ENCODE results near the gene NHLH2. TPM values are rescaled to one million over a fixed set of nuclear protein-coding genes. Genes with fewer than 3 reads are reported as not detected.
A peak's percentile ranks its signal among the peaks of the same experiment; 100 is the strongest.

NHLH2 gene
- polyA plus RNA-seq = not detected
- long read RNA-seq, donor 1 = 0 reads
- long read RNA-seq, donor 2 = 0 reads
- long read RNA-seq, donor 3 = 0 reads
- long read RNA-seq, donor 4 = 0 reads
- long read RNA-seq, donor 5 = 0 reads
- long read RNA-seq, donor 6 = 0 reads
- long read RNA-seq, donor 7 = 0 reads
- long read RNA-seq, donor 8 = 0 reads
- long read RNA-seq, donor 9 = 0 reads
- long read RNA-seq, donor 10 = 0 reads

DNA sequence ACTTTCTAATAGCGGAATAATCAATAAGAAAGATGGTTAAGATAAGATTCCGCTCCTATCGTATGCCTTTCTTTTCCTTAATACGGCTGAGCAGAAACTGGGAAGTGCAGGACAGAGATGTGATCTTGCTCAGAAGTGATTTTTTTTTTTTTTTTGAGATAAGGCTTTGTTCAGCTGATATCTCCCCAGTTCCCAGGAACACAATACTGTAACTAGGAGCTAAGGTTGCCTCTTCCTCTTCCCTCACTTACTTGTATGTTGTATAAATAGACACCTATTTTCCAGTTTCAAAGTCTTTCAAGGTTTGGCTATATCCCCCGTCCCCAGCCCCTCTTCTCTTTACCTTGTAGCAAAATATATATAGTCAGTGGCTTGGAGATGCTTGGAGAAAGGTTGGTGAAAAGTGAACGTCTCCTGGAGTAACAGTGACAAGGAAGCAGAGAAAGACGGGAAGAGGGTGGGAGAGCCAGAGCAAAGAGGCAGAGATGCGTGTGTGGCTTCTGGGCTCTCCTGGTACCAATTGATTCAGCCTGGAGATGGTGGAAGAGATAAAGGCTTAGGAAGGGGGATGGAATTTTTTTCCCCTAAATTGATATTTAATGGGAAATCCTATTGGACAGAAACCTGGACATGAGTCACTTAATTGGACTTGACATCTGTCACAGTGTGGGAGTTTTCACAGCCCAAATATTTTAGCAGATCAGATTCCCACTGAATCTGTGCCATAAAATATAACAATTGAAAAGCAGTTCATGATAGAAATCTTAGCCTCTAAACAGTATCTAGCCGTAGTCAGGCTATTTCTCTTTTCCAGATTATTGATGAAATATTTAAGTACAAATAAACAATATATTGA, at the start of gene NHLH2:
Gene NHLH2 (minus strand): TSS at position 522 of the 856 bp plus-strand sequence. CDS start 2,754 bp downstream, outside the sequence.
- 17 to 27% (median 21%) methylated on average over 9 of the region's 9 CpGs for WGBS, 3 donors
- no peak for FAIRE-seq
- Histone ChIP-seq H3K9me3 (ENCODE audit: control insufficient read depth in 2 of 2, insufficient read depth in 1 of 2, low read depth in 1 of 2, low read length in 1 of 2) (no peaks in the 10 kb centered on the region), H3K27ac (ENCODE audit: low read depth in 1 of 3, low read length in 2 of 3) (no peak within 1 kb of the TSS), H3K27me3 (ENCODE audit: control insufficient read depth in 3 of 3, insufficient read depth in 3 of 3, low read length in 3 of 3) (peaks cover 18 to 57% (median 30%) of the 10 kb centered on the region in 3 donors), H3K36me3 (ENCODE audit: control insufficient read depth in 3 of 3, insufficient read depth in 2 of 3, low read depth in 1 of 3, low read length in 3 of 3) (no peaks in the 10 kb centered on the region), H3K4me1 (ENCODE audit: control insufficient read depth in 3 of 3, insufficient read depth in 2 of 3, low read depth in 1 of 3, low read length in 2 of 3) (peaks cover 2 to 9% (median 7%) of the 10 kb centered on the region in 3 donors), H3K4me3 (ENCODE audit: low read depth in 1 of 3, low read length in 3 of 3) (no peak within 1 kb of the TSS)
- DNase-seq = no peak

DNA sequence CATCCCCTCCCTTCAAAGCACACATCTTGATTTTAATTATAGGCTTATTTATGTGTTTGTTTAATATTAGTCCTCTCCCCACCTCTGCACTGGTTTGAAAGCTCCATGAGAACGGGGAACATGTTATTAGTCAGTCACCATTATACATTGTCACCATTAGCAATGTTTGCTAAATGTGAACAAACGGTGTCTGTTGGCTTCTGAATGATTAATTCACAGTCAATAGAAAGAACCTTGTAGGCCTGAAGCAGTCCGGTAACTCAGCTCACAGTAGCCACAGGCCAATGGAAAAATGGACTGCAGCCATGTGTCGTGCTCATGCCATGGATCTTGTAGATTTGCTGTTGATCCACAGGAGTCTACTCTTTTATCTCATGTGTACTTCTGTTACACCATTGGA, 49.7 kb upstream of the NHLH2 start:
- Histone ChIP-seq H3K9me3 (ENCODE audit: control insufficient read depth in 2 of 2, insufficient read depth in 1 of 2, low read depth in 1 of 2, low read length in 1 of 2) (no peaks in the 10 kb centered on the region), H3K27ac (ENCODE audit: low read depth in 1 of 3, low read length in 2 of 3) (no peak overlapping the region), H3K4me3 (ENCODE audit: low read depth in 1 of 3, low read length in 3 of 3) (no peak overlapping the region), H3K36me3 (ENCODE audit: control insufficient read depth in 3 of 3, insufficient read depth in 2 of 3, low read depth in 1 of 3, low read length in 3 of 3) (no peaks in the 10 kb centered on the region), H3K27me3 (ENCODE audit: control insufficient read depth in 3 of 3, insufficient read depth in 3 of 3, low read length in 3 of 3) (no peaks in the 10 kb centered on the region), H3K4me1 (ENCODE audit: control insufficient read depth in 3 of 3, insufficient read depth in 2 of 3, low read depth in 1 of 3, low read length in 2 of 3) (no peaks in the 10 kb centered on the region)
- 61 to 71% (median 67%) methylated on average over 4 of the region's 4 CpGs for WGBS, 3 donors
- FAIRE-seq (no peak), DNase-seq (no peak)

- H3K4me1 ChIP-seq (ENCODE audit: control insufficient read depth in 3 of 3, insufficient read depth in 2 of 3, low read depth in 1 of 3, low read length in 2 of 3) = no peaks in the 10 kb centered on the region
- H3K9me3 ChIP-seq (ENCODE audit: control insufficient read depth in 2 of 2, insufficient read depth in 1 of 2, low read depth in 1 of 2, low read length in 1 of 2) = no peaks in the 10 kb centered on the region
- no peak for FAIRE-seq
- no peak overlapping the region for H3K4me3 ChIP-seq (ENCODE audit: low read depth in 1 of 3, low read length in 3 of 3)
- H3K27me3 ChIP-seq (ENCODE audit: control insufficient read depth in 3 of 3, insufficient read depth in 3 of 3, low read length in 3 of 3) = no peaks in the 10 kb centered on the region
- H3K27ac ChIP-seq (ENCODE audit: low read depth in 1 of 3, low read length in 2 of 3) = no peak overlapping the region
- DNase-seq = peak; percentile 50 to 63
- H3K36me3 ChIP-seq (ENCODE audit: control insufficient read depth in 3 of 3, insufficient read depth in 2 of 3, low read depth in 1 of 3, low read length in 3 of 3) = no peaks in the 10 kb centered on the region
- WGBS, 3 donors = 42 to 79% (median 63%) methylated on average over 2 of the region's 2 CpGs
Observed at GRCh38 chr1:115888976-115889375, 48.0 kb upstream of the NHLH2 start.

GRCh38 chr1:115882913-115883902, 42.3 kb upstream of the NHLH2 start:
- no peak for DNase-seq
- 75 to 80% (median 80%) methylated on average over 8 of the region's 8 CpGs for WGBS, 3 donors
- Histone ChIP-seq H3K4me1 (ENCODE audit: control insufficient read depth in 3 of 3, insufficient read depth in 2 of 3, low read depth in 1 of 3, low read length in 2 of 3) (no peaks in the 10 kb centered on the region), H3K4me3 (ENCODE audit: low read depth in 1 of 3, low read length in 3 of 3) (no peak overlapping the region), H3K27ac (ENCODE audit: low read depth in 1 of 3, low read length in 2 of 3) (no peak overlapping the region), H3K36me3 (ENCODE audit: control insufficient read depth in 3 of 3, insufficient read depth in 2 of 3, low read depth in 1 of 3, low read length in 3 of 3) (no peaks in the 10 kb centered on the region), H3K27me3 (ENCODE audit: control insufficient read depth in 3 of 3, insufficient read depth in 3 of 3, low read length in 3 of 3) (peaks cover 0 to 3% (median 0%) of the 10 kb centered on the region in 3 donors), H3K9me3 (ENCODE audit: control insufficient read depth in 2 of 2, insufficient read depth in 1 of 2, low read depth in 1 of 2, low read length in 1 of 2) (no peaks in the 10 kb centered on the region)
- FAIRE-seq = no peak

DNA sequence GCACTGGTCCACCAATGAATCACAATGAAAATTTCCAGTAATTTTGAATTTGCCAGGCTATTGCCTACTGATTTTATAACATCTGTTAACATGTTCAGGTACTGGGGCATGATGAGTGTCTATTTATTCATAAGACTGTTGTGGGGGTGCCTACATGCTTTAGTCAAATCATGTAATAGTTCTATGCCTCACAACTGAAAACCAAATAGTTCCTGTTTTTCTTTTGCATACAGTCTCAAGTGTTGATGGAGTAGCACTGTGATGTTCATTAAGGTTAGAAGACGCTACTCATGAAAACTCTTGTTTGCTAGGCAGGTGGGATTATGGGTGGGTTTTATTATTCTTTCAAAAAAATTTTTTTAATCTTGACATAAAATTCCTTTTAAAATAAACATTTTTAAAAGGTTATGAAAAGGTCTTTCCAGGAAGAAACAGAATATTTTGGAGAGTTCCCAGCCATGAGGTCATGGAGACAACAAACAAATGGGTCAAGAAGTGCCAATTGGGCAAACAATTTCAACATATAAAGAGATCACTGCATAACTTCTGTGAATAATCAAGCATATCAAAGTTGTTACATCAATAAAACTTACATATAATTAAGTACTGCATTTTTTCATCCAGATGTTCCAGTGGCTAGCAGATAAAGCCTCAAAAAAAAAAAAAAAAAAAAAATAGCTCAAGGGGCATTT, 40.2 kb upstream of the NHLH2 start:
- Histone ChIP-seq H3K4me3 (ENCODE audit: low read depth in 1 of 3, low read length in 3 of 3) (no peak overlapping the region), H3K4me1 (ENCODE audit: control insufficient read depth in 3 of 3, insufficient read depth in 2 of 3, low read depth in 1 of 3, low read length in 2 of 3) (no peaks in the 10 kb centered on the region), H3K36me3 (ENCODE audit: control insufficient read depth in 3 of 3, insufficient read depth in 2 of 3, low read depth in 1 of 3, low read length in 3 of 3) (no peaks in the 10 kb centered on the region), H3K9me3 (ENCODE audit: control insufficient read depth in 2 of 2, insufficient read depth in 1 of 2, low read depth in 1 of 2, low read length in 1 of 2) (no peaks in the 10 kb centered on the region), H3K27me3 (ENCODE audit: control insufficient read depth in 3 of 3, insufficient read depth in 3 of 3, low read length in 3 of 3) (peaks cover 0 to 3% (median 0%) of the 10 kb centered on the region in 3 donors), H3K27ac (ENCODE audit: low read depth in 1 of 3, low read length in 2 of 3) (no peak overlapping the region)
- 89 to 90% (median 89%) methylated on average over 1 of the region's 1 CpG for WGBS, 3 donors
- FAIRE-seq = no peak
- DNase-seq = no peak

DNA sequence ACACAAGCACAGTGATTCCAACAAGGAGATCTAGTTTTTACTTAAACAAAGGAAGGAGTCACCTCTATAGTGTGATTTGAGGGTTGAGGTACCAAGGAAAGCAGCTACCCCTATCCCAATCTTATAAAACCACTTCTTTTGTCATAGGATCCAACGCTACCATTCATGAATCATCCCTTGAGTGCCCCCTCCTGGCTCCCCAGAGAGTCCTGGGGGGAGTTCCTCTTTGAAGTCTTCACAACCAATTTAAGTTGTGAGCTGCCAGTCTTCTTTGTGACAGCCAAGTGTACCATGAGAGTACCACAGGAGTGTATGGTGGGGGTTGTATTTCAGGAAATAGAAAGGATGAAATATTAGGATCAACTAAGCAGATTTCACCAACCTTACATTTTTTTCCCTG, 39.1 kb upstream of the NHLH2 start:
- WGBS, 3 donors = 60 to 90% (median 85%) methylated on average over 1 of the region's 1 CpG
- no peaks in the 10 kb centered on the region for H3K36me3 ChIP-seq (ENCODE audit: control insufficient read depth in 3 of 3, insufficient read depth in 2 of 3, low read depth in 1 of 3, low read length in 3 of 3)
- DNase-seq (no peak), FAIRE-seq (no peak)
- no peak overlapping the region for H3K27ac ChIP-seq (ENCODE audit: low read depth in 1 of 3, low read length in 2 of 3)
- H3K4me3 ChIP-seq (ENCODE audit: low read depth in 1 of 3, low read length in 3 of 3) = no peak overlapping the region
- no peaks in the 10 kb centered on the region for H3K9me3 ChIP-seq (ENCODE audit: control insufficient read depth in 2 of 2, insufficient read depth in 1 of 2, low read depth in 1 of 2, low read length in 1 of 2)
- H3K4me1 ChIP-seq (ENCODE audit: control insufficient read depth in 3 of 3, insufficient read depth in 2 of 3, low read depth in 1 of 3, low read length in 2 of 3) = no peaks in the 10 kb centered on the region
- peaks cover 0 to 3% (median 0%) of the 10 kb centered on the region in 3 donors for H3K27me3 ChIP-seq (ENCODE audit: control insufficient read depth in 3 of 3, insufficient read depth in 3 of 3, low read length in 3 of 3)

DNA sequence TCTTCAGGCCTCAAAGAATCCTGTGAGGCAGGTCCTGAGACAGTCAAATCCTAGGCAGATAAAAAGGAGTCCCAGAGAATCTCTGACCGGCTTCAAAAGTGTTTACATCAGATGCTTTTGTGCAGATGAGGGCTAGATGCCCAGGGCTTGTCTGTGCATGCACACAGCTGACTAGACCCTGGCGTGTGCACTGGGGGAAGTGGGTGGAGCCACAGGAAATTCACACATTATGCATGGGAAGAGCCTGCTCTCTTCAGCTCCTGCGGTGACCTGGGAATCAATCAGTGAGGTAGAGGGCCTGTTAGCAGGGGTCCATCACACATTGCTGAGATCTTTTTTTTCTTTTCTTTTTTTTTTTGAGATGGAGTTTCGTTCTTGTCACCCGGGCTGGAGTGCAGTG, 36.6 kb upstream of the NHLH2 start:
- DNase-seq (no peak), FAIRE-seq (no peak)
- Histone ChIP-seq H3K4me3 (ENCODE audit: low read depth in 1 of 3, low read length in 3 of 3) (no peak overlapping the region), H3K9me3 (ENCODE audit: control insufficient read depth in 2 of 2, insufficient read depth in 1 of 2, low read depth in 1 of 2, low read length in 1 of 2) (no peaks in the 10 kb centered on the region), H3K4me1 (ENCODE audit: control insufficient read depth in 3 of 3, insufficient read depth in 2 of 3, low read depth in 1 of 3, low read length in 2 of 3) (no peaks in the 10 kb centered on the region), H3K36me3 (ENCODE audit: control insufficient read depth in 3 of 3, insufficient read depth in 2 of 3, low read depth in 1 of 3, low read length in 3 of 3) (no peaks in the 10 kb centered on the region), H3K27me3 (ENCODE audit: control insufficient read depth in 3 of 3, insufficient read depth in 3 of 3, low read length in 3 of 3) (peaks cover 0 to 15% (median 0%) of the 10 kb centered on the region in 3 donors), H3K27ac (ENCODE audit: low read depth in 1 of 3, low read length in 2 of 3) (no peak overlapping the region)
- 30 to 54% (median 36%) methylated on average over 5 of the region's 5 CpGs for WGBS, 3 donors

Data from small intestine (tissue), 16 donors.